OCI-LY1 (cell line): Measurements from ENCODE around the gene TANGO6.

Experiments
- H2AFZ ChIP-seq: fragments of 200-600 bp; sonication (generic), shearing (Covaris generic); 2 replicates; pipeline ENCODE4 v1.6.0; 2014; ENCODE audit warnings: antibody characterized with exemption, mild to moderate bottlenecking, low read length
- H3F3A ChIP-seq: fragments of 200-600 bp; sonication (generic), shearing (Covaris generic); 2 replicates; pipeline ENCODE4 v1.6.0; 2014; ENCODE audit warnings: mild to moderate bottlenecking, antibody characterized with exemption, low read length, moderate library complexity; ENCODE audit not compliant: insufficient read depth
- H3K27ac ChIP-seq: fragments of 200-600 bp; sonication (generic); 2 replicates; pipeline ENCODE4 v1.5.1; 2014; ENCODE audit warnings: low read length, mixed run types, mild to moderate bottlenecking, low read depth; ENCODE audit not compliant: poor library complexity, severe bottlenecking
- H3K27me3 ChIP-seq: fragments of 200-600 bp; sonication (generic); 2 replicates; pipeline ENCODE4 v1.6.0; 2014; ENCODE audit warnings: antibody characterized with exemption, mild to moderate bottlenecking, low read length, moderate library complexity; ENCODE audit not compliant: insufficient read depth
- H3K36me3 ChIP-seq: fragments of 200-600 bp; sonication (generic); 2 replicates; pipeline ENCODE4 v1.6.1; 2014; ENCODE audit warnings: mild to moderate bottlenecking, antibody characterized with exemption, low read length, moderate library complexity, mixed read lengths; ENCODE audit not compliant: insufficient read depth
- H3K4me1 ChIP-seq: fragments of 200-600 bp; sonication (generic); 2 replicates; pipeline ENCODE4 v1.5.1; 2014; ENCODE audit warnings: mild to moderate bottlenecking, low read length, moderate library complexity; ENCODE audit not compliant: insufficient read depth, severe bottlenecking
- H3K4me2 ChIP-seq: fragments of 200-600 bp; sonication (generic), shearing (Covaris generic); 2 replicates; pipeline ENCODE4 v1.6.1; 2014; ENCODE audit warnings: low read length
- H3K4me3 ChIP-seq: fragments of 200-600 bp; sonication (generic); 2 replicates; pipeline ENCODE4 v1.5.1; 2014; ENCODE audit warnings: low read length, low read depth, mild to moderate bottlenecking, mixed read lengths; ENCODE audit not compliant: poor library complexity, severe bottlenecking
- H3K79me2 ChIP-seq: fragments of 200-600 bp; shearing (Covaris generic); 2 replicates; pipeline ENCODE4 v1.6.1; 2016; ENCODE audit warnings: mixed run types, low read length, mixed read lengths; ENCODE audit not compliant: insufficient read depth
- H3K9ac ChIP-seq: fragments of 200-600 bp; sonication (generic), shearing (Covaris generic); 2 replicates; pipeline ENCODE4 v1.6.1; 2014; ENCODE audit warnings: mild to moderate bottlenecking, low read length, mixed read lengths
- H3K9me2 ChIP-seq: fragments of 200-600 bp; sonication (generic), shearing (Covaris generic); 2 replicates; pipeline ENCODE4 v1.6.1; 2014; ENCODE audit warnings: low read depth, mild to moderate bottlenecking, low read length, mixed read lengths
- H3K9me3 ChIP-seq: fragments of 200-600 bp; shearing (Covaris generic); 2 replicates; pipeline ENCODE4 v1.6.1; 2014; ENCODE audit warnings: low read length, mixed read lengths
- H4K20me1 ChIP-seq: fragments of 200-600 bp; sonication (generic), shearing (Covaris generic); 2 replicates; pipeline ENCODE4 v1.6.0; 2016; ENCODE audit warnings: mild to moderate bottlenecking, low read length; ENCODE audit not compliant: insufficient read depth
- CTCF ChIP-seq: fragments of 200-600 bp; sonication (generic), shearing (Covaris generic); IDR thresholded peaks from 2 replicates; pipeline ENCODE4 v1.5.1; 2017; ENCODE audit warnings: mild to moderate bottlenecking, antibody characterized with exemption, low read length, moderate library complexity, mixed read lengths
- EZH2 ChIP-seq: fragments of 200-600 bp; sonication (generic), shearing (Covaris generic); IDR thresholded peaks from 2 replicates; pipeline ENCODE4 v1.8.0; 2017; ENCODE audit warnings: borderline replicate concordance, mixed run types, mild to moderate bottlenecking, antibody characterized with exemption, low read length, moderate library complexity, mixed read lengths

TANGO6 gene

GRCh38 chr16:69071036-69071435 is 227.7 kb downstream of the TANGO6 start:
- H3K9me2 ChIP-seq: no peaks in the 10 kb centered on the region
- H3K79me2 ChIP-seq: no peaks in the 10 kb centered on the region
- no peak overlapping the region for H2AFZ ChIP-seq
- no peak overlapping the region for H3K9ac ChIP-seq
- no peak overlapping the region for H3K27ac ChIP-seq
- H3K27me3 ChIP-seq: no peaks in the 10 kb centered on the region
- H3K36me3 ChIP-seq: no peaks in the 10 kb centered on the region
- H3K9me3 ChIP-seq: no peaks in the 10 kb centered on the region
- no peak overlapping the region for H3K4me3 ChIP-seq
- no peak overlapping the region for H3K4me2 ChIP-seq
- H3F3A ChIP-seq: no peaks in the 10 kb centered on the region
- no peaks in the 10 kb centered on the region for H4K20me1 ChIP-seq
- TF ChIP-seq EZH2 (no peak), CTCF (no peak)
- no peaks in the 10 kb centered on the region for H3K4me1 ChIP-seq

GRCh38 chr16:69072640-69072974 is 229.3 kb downstream of the TANGO6 start:
- Histone ChIP-seq H3K4me3 (no peak overlapping the region), H2AFZ (no peak overlapping the region), H3K27ac (no peak overlapping the region)

GRCh38 chr16:69073181-69073702 is 229.9 kb downstream of the TANGO6 start:
- H4K20me1 ChIP-seq: no peaks in the 10 kb centered on the region
- H3K9me2 ChIP-seq: no peaks in the 10 kb centered on the region
- no peaks in the 10 kb centered on the region for H3K79me2 ChIP-seq
- H3K27ac ChIP-seq: no peak overlapping the region
- H3F3A ChIP-seq: no peaks in the 10 kb centered on the region
- no peak overlapping the region for H3K9ac ChIP-seq
- no peak overlapping the region for H2AFZ ChIP-seq
- H3K4me2 ChIP-seq: no peak overlapping the region
- H3K27me3 ChIP-seq: no peaks in the 10 kb centered on the region
- no peaks in the 10 kb centered on the region for H3K4me1 ChIP-seq
- TF ChIP-seq CTCF: no peak
- no peak for TF ChIP-seq EZH2
- H3K4me3 ChIP-seq: no peak overlapping the region
- H3K36me3 ChIP-seq: no peaks in the 10 kb centered on the region
- no peaks in the 10 kb centered on the region for H3K9me3 ChIP-seq

More at GRCh38 chr16:69072640-69072974, 229.3 kb downstream of the TANGO6 start:
- Histone ChIP-seq H3K36me3 (no peaks in the 10 kb centered on the region), H3K9me3 (no peaks in the 10 kb centered on the region), H3K9ac (no peak overlapping the region), H4K20me1 (no peaks in the 10 kb centered on the region), H3K4me1 (no peaks in the 10 kb centered on the region), H3F3A (no peaks in the 10 kb centered on the region), H3K27me3 (no peaks in the 10 kb centered on the region), H3K9me2 (no peaks in the 10 kb centered on the region), H3K4me2 (no peak overlapping the region), H3K79me2 (no peaks in the 10 kb centered on the region)
- TF ChIP-seq CTCF (no peak), EZH2 (no peak)
